ENCODE results near the gene MXRA7. TPM values are rescaled to one million over a fixed set of nuclear protein-coding genes. Genes with fewer than 3 reads are reported as not detected.
A peak's percentile ranks its signal among the peaks of the same experiment; 100 is the strongest.

The MXRA7 gene
- total and polyA plus RNA-seq, 2 of the 4 experiments (the other 2 are of a cell fraction), result 168 to 231 TPM

- TF ChIP-seq, protein P1, sequence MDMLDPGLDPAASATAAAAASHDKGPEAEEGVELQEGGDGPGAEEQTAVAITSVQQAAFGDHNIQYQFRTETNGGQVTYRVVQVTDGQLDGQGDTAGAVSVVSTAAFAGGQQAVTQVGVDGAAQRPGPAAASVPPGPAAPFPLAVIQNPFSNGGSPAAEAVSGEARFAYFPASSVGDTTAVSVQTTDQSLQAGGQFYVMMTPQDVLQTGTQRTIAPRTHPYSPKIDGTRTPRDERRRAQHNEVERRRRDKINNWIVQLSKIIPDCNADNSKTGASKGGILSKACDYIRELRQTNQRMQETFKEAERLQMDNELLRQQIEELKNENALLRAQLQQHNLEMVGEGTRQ (IDR thresholded peaks at IDR 0.05; ENCODE audit: low read depth, low read length), result peak; percentile 96
Measured at GRCh38 chr17:76737676-76738467, 27.1 kb upstream of the MXRA7 start, which contains the start of gene MFSD11 (continued).

DNA sequence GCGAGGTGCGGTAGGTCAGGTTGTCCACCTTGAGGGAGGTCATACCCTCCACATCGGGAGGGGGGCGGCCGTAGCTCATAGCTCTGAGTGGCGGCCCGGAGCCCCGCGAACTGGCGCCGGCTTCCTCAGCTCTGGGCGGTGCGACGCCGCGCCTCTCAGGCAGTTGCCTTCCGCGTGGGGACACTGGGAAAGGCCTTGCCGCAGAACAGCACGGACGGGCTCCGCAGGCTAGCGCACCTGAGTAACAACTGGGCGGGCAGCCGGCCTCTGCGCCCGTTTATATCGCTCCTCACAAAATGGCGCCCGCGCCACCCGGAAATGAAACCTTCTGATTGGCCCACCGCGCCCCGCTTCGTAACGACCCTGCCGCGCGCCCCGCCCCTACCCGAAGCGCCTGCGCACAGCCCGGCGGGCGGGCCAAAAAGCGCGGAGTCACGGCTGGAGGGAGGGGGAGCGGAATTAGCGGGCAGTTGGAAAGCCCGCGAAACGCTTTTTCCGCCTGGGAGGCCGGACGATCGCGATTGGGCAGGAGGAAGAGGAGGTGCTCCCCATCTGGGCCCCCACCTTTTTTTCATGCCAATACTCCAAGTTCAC is 26.4 kb upstream of the MXRA7 start, which contains the start of gene SRSF2:
Gene SRSF2, minus strand, starts transcription at position 250 of the 594 bp plus-strand sequence. Its CDS starts 171 bp downstream, at position 79.
- Histone ChIP-seq H3K36me3 (ENCODE audit: control insufficient read depth, insufficient read depth, low read length) (peaks cover 22% of the 10 kb centered on the region), H3K23ac (ENCODE audit: low read depth, low read length) (peak within 1 kb of the TSS; percentile 97), H2AFZ (replicated peaks; ENCODE audit: low read length, poor library complexity) (peak within 1 kb of the TSS; percentile 92), H3K4me2 (ENCODE audit: low read depth, low read length) (peak within 1 kb of the TSS; percentile 71), H2BK15ac (ENCODE audit: low read depth, low read length) (peak within 1 kb of the TSS; percentile 81; the same call in 1 of the 3 replicates), H3K27me3 (ENCODE audit: control insufficient read depth, insufficient read depth, low read length) (no peaks in the 10 kb centered on the region), H2BK5ac (ENCODE audit: low read depth, low read length, poor library complexity, severe bottlenecking) (peak within 1 kb of the TSS; percentile 90), H4K5ac (ENCODE audit: low read depth, low read length) (peak within 1 kb of the TSS; percentile 68), H3K4me3 (ENCODE audit: insufficient read depth, low read depth, low read length) (peak within 1 kb of the TSS; percentile 89), H3K4ac (ENCODE audit: low read depth, low read length) (peak within 1 kb of the TSS; percentile 97), H3K79me1 (ENCODE audit: low read depth in 1 of 2, low read length in 2 of 2) (peaks cover 17 to 25% of the 10 kb centered on the region in 2 experiments), H2BK120ac (ENCODE audit: low read depth, low read length) (peak within 1 kb of the TSS; percentile 88), H4K91ac (ENCODE audit: insufficient read depth, low read depth, low read length) (peak within 1 kb of the TSS; percentile 95), H3K14ac (replicated peaks; ENCODE audit: low read depth, low read length) (peak within 1 kb of the TSS; percentile 98), H3K27ac (ENCODE audit: insufficient read depth, low read length) (peak within 1 kb of the TSS; percentile 95), H2AK9ac (replicated peaks; ENCODE audit: low read depth, low read length, poor library complexity) (peak within 1 kb of the TSS; percentile 99), H3K4me1 (ENCODE audit: control insufficient read depth, insufficient read depth, low read length) (peaks cover 2% of the 10 kb centered on the region; the same call in 1 of the 2 replicates), H3K9me1 (ENCODE audit: insufficient read depth, low read length) (no peaks in the 10 kb centered on the region), H3K9me3 (ENCODE audit: control insufficient read depth, insufficient read depth, low read length) (no peaks in the 10 kb centered on the region), H3K56ac (ENCODE audit: extremely low read depth, insufficient read depth, low read length) (peak within 1 kb of the TSS; percentile 91), H2AK5ac (ENCODE audit: low read depth, low read length) (peak within 1 kb of the TSS; percentile 100), H4K8ac (ENCODE audit: low read depth in 2 of 2, low read length in 2 of 2) (peak within 1 kb of the TSS; percentile 78 to 96), H3K18ac (ENCODE audit: low read depth, low read length) (peak within 1 kb of the TSS; percentile 66), H2BK20ac (ENCODE audit: low read depth, low read length) (peak within 1 kb of the TSS; percentile 52; the same call in 1 of the 2 replicates), H4K20me1 (ENCODE audit: insufficient read depth, low read length) (peaks cover 38% of the 10 kb centered on the region), H3K9ac (ENCODE audit: low read depth, low read length) (peak within 1 kb of the TSS; percentile 96)
- intact Hi-C loops (cut with micrococcal nuclease), result loop anchor here (5.0 kb wide), 1 partner anchor 320 kb away; no protein-coding TSS in a partner anchor
- dilution Hi-C loops (cut with HindIII; ENCODE audit: low sequenced_read_pairs, unreplicated experiment), result no loop called here
- ATAC-seq (ENCODE audit: low read depth), result peak; percentile 81
- DNase-seq, result peak; percentile 97
- BruUV-seq (replicated peaks), result no TSS peak
- CTCF ChIA-PET, result no interaction called here
- in situ Hi-C loops (cut with MboI; ENCODE audit: low sequenced_read_pairs), result no loop called here
- POLR2A ChIA-PET (ENCODE audit: unreplicated experiment), result interaction anchor here (0.5 to 1.0 kb wide), 3 partner anchors 20 to 896 kb away, joined by 3 to 4 read pairs (median 3); no protein-coding TSS in a partner anchor
- 1% methylated on average over 39 of the region's 60 CpGs; no CpG with 5 or more reads in 1 of the 2 experiments for WGBS, 2 experiments (ENCODE audit: extremely low coverage in 2 of 2, insufficient read length in 1 of 2)
- peak; percentile 96 for TF ChIP-seq NFE2L2 (IDR thresholded peaks at IDR 0.05; ENCODE audit: low read depth, low read length)
- peak; percentile 62 for TF ChIP-seq MXI1 (IDR thresholded peaks at IDR 0.05; ENCODE audit: borderline replicate concordance, low read depth, low read length)
- no peak for TF ChIP-seq CTCF (conservative IDR thresholded peaks at IDR 0.05; ENCODE audit: low read depth, low read length)
- peak; percentile 100 for TF ChIP-seq POLR2A (IDR thresholded peaks at IDR 0.05; ENCODE audit: low read depth, low read length)
- peak; percentile 76 for TF ChIP-seq CHD1 (IDR thresholded peaks at IDR 0.05; ENCODE audit: low read depth, low read length)
- peak; percentile 99 for TF ChIP-seq MAZ (IDR thresholded peaks at IDR 0.05; ENCODE audit: borderline replicate concordance, low read depth, low read length)
- TF ChIP-seq FOS (IDR thresholded peaks at IDR 0.05; ENCODE audit: low read depth, low read length), result 0 out of 2 replicates have a peak, but pooled peaks have one; percentile 9
- peak; percentile 65 for TF ChIP-seq MAFK (IDR thresholded peaks at IDR 0.05; ENCODE audit: low read depth, low read length)
- TF ChIP-seq RAD21 (IDR thresholded peaks at IDR 0.05; ENCODE audit: low read length), result 0 out of 2 replicates have a peak, but pooled peaks have one; percentile 18
- TF ChIP-seq SMC3 (IDR thresholded peaks at IDR 0.05; ENCODE audit: low read depth, low read length), result no peak
- 0 out of 2 replicates have a peak, but pooled peaks have one; percentile 7 for TF ChIP-seq CEBPB (IDR thresholded peaks at IDR 0.05; ENCODE audit: low read depth, low read length)

Measured in IMR-90 (cell line).